HepG2 (cell line): Measurements from ENCODE around the gene CCDC116. TPM values are rescaled to one million over a fixed set of nuclear protein-coding genes. Genes with fewer than 3 reads are reported as not detected.

ENCODE experiments used
- AKAP8 ChIP-seq: sonication (generic); formaldehyde crosslinking; IDR thresholded peaks from 2 replicates; pipeline ENCODE4 v1.5.1; 2020; ENCODE audit warnings: mild to moderate bottlenecking, missing genetic modification reagents
- HNRNPK ChIP-seq: fragments of 200-400 bp; formaldehyde crosslinking; IDR thresholded peaks from 2 replicates; pipeline ENCODE4 v1.6.1; 2018; ENCODE audit warnings: low read length, low read depth, moderate library complexity, mild to moderate bottlenecking; ENCODE audit not compliant: poor library complexity, severe bottlenecking
- JUNB ChIP-seq: sonication (generic); formaldehyde crosslinking; IDR thresholded peaks from 2 replicates; pipeline ENCODE4 v1.8.0; 2022; ENCODE audit warnings: missing genetic modification reagents, mild to moderate bottlenecking, borderline replicate concordance
- MYPOP ChIP-seq: sonication (generic); formaldehyde crosslinking; IDR thresholded peaks from 2 replicates; pipeline ENCODE4 v1.8.1; 2023; ENCODE audit warnings: mild to moderate bottlenecking, moderate library complexity, missing genetic modification reagents
- NR2F6 ChIP-seq, 2 experiments: IDR thresholded peaks; 2 replicates each; pipeline ENCODE4 v1.6.1; 2016; ENCODE audit warnings: antibody characterized with exemption in 1 of 2, mild to moderate bottlenecking in 1 of 2
- PATZ1 ChIP-seq: sonication (generic); formaldehyde crosslinking; IDR thresholded peaks from 2 replicates; pipeline ENCODE4 v1.4.0; 2020; ENCODE audit warnings: missing genetic modification reagents
- SETDB1 ChIP-seq: sonication (generic); formaldehyde crosslinking; IDR thresholded peaks from 2 replicates; pipeline ENCODE4 v1.5.1; 2020; ENCODE audit warnings: missing genetic modification reagents, mild to moderate bottlenecking, borderline replicate concordance
- ZBTB25 ChIP-seq: IDR thresholded peaks from 2 replicates; pipeline ENCODE4 v1.6.1; 2018; ENCODE audit warnings: missing genetic modification reagents
- ZEB1 ChIP-seq: IDR thresholded peaks from 2 replicates; pipeline ENCODE4 v1.6.1; 2012; ENCODE audit warnings: mild to moderate bottlenecking, low read depth, inconsistent platforms; ENCODE audit not compliant: insufficient replicate concordance
- ZNF180 ChIP-seq: sonication (generic); formaldehyde crosslinking; IDR thresholded peaks from 2 replicates; pipeline ENCODE4 v1.4.0; 2020; ENCODE audit warnings: low read depth, missing genetic modification reagents, borderline replicate concordance
- ZNF709 ChIP-seq: sonication (generic); formaldehyde crosslinking; IDR thresholded peaks from 2 replicates; pipeline ENCODE4 v1.5.0; 2020; ENCODE audit warnings: mild to moderate bottlenecking, missing genetic modification reagents
- polyA plus RNA-seq, 8 experiments: library from polyadenylated mRNA; depleted of rRNA in 3 of 8; stranded (reverse) in 7 of 8; unstranded in 1 of 8; fragments of >200 nt; fragmentation: Illumina TruSeq in 4 of 8; extraction: Trizol in 4 of 8; gene quantifications; 2 replicates each; pipeline versions ENCODE4 v1.2.1 to v1.2.3, GENCODE V29; 2011 to 2016; ENCODE audit warnings: low read depth in 4 of 8, missing spikeins in 1 of 8, mixed read lengths in 1 of 8; ENCODE audit not compliant: insufficient read depth in 1 of 8
- total RNA-seq, 5 experiments: library from RNA; depleted of rRNA; stranded (reverse); fragments of >200 nt; fragmentation: Illumina TruSeq; extraction: Trizol; gene quantifications; 2 replicates each; pipeline ENCODE4 v1.2.3, GENCODE V29; 2016; ENCODE audit warnings: low read depth in 1 of 5
- TF ChIP-seq, protein P1 (sequence below): sonication (generic); formaldehyde crosslinking; IDR thresholded peaks from 2 replicates; pipeline ENCODE4 v1.9.0; 2021; ENCODE audit warnings: missing genetic modification reagents, borderline replicate concordance
- TF ChIP-seq, protein P2 (sequence below): sonication (generic); formaldehyde crosslinking; IDR thresholded peaks from 2 replicates; pipeline ENCODE4 v1.5.1; 2020; ENCODE audit warnings: mild to moderate bottlenecking, missing genetic modification reagents, borderline replicate concordance

CCDC116 gene
- total and polyA plus RNA-seq, 2 of the 13 experiments (the other 11 are each of a cell fraction or from before 2014, with no cell fraction given), result 0.15 to 0.33 TPM

DNA sequence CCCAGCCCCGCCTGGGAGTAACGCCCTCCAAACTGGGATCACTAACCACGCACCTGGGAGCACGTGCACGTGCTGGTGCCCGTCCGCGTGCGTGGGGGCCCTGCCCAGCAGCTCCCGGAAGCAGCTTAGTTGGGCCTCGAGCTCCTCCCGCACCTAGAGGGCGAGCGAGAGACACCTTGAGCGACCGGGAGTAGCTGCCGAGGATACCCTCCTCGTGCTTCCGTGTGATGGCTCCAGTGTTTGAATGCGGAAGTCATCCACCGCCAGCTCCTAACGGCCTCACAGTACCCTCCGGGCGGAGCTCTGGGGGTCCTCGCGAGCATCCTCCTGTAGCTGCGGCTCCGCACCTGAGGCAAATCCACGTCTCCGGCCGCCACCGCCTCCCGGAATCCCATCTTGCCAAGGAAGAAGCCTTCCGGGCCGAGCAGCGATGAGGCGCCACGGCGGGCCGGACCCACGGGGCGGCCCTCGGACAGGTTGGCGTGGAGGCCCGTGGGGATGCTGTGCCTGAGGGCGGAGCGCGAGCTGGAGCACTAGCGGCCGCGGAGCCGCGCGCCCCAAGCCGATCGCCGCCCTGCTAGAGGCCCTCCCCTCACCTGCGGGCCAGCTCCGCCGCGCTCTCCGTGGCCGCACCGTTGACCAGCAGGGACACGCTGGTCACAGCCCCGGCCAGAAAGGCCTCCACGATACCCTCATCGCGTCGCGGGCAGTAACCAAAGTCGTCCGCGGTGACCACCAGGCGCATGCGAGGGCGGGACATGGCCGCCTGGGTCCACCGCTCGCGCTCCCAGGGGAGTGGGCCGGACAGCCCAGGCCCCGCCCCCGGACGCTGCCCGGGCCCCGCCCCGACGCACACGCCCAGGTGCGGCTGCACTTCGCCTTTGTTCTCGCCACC lies 3.1 kb upstream of the CCDC116 start, which contains the start of gene YDJC (continued):
- TF ChIP-seq, protein P1, sequence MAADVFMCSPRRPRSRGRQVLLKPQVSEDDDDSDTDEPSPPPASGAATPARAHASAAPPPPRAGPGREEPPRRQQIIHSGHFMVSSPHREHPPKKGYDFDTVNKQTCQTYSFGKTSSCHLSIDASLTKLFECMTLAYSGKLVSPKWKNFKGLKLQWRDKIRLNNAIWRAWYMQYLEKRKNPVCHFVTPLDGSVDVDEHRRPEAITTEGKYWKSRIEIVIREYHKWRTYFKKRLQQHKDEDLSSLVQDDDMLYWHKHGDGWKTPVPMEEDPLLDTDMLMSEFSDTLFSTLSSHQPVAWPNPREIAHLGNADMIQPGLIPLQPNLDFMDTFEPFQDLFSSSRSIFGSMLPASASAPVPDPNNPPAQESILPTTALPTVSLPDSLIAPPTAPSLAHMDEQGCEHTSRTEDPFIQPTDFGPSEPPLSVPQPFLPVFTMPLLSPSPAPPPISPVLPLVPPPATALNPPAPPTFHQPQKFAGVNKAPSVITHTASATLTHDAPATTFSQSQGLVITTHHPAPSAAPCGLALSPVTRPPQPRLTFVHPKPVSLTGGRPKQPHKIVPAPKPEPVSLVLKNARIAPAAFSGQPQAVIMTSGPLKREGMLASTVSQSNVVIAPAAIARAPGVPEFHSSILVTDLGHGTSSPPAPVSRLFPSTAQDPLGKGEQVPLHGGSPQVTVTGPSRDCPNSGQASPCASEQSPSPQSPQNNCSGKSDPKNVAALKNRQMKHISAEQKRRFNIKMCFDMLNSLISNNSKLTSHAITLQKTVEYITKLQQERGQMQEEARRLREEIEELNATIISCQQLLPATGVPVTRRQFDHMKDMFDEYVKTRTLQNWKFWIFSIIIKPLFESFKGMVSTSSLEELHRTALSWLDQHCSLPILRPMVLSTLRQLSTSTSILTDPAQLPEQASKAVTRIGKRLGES (CRISPR knock-in tag), result peak; percentile 91
- TF ChIP-seq ZEB1 (peak; percentile 59), NR2F6 (IDR thresholded peaks at IDR 0.05) (no peak), NR2F6 (CRISPR knock-in tag; IDR thresholded peaks at IDR 0.05) (peak; percentile 71), HNRNPK (no peak), ZNF180 (CRISPR knock-in tag) (0 out of 2 replicates have a peak, but pooled peaks have one; percentile 53), JUNB (CRISPR knock-in tag) (peak; percentile 65; the same call in 1 of the 2 replicates), SETDB1 (CRISPR knock-in tag) (no peak), AKAP8 (CRISPR knock-in tag) (peak; percentile 82), ZBTB25 (CRISPR knock-in tag) (peak; percentile 77), PATZ1 (CRISPR knock-in tag) (peak; percentile 94), ZNF709 (0 out of 2 replicates have a peak, but pooled peaks have one; percentile 50), MYPOP (peak; percentile 45)
- TF ChIP-seq, protein P2, sequence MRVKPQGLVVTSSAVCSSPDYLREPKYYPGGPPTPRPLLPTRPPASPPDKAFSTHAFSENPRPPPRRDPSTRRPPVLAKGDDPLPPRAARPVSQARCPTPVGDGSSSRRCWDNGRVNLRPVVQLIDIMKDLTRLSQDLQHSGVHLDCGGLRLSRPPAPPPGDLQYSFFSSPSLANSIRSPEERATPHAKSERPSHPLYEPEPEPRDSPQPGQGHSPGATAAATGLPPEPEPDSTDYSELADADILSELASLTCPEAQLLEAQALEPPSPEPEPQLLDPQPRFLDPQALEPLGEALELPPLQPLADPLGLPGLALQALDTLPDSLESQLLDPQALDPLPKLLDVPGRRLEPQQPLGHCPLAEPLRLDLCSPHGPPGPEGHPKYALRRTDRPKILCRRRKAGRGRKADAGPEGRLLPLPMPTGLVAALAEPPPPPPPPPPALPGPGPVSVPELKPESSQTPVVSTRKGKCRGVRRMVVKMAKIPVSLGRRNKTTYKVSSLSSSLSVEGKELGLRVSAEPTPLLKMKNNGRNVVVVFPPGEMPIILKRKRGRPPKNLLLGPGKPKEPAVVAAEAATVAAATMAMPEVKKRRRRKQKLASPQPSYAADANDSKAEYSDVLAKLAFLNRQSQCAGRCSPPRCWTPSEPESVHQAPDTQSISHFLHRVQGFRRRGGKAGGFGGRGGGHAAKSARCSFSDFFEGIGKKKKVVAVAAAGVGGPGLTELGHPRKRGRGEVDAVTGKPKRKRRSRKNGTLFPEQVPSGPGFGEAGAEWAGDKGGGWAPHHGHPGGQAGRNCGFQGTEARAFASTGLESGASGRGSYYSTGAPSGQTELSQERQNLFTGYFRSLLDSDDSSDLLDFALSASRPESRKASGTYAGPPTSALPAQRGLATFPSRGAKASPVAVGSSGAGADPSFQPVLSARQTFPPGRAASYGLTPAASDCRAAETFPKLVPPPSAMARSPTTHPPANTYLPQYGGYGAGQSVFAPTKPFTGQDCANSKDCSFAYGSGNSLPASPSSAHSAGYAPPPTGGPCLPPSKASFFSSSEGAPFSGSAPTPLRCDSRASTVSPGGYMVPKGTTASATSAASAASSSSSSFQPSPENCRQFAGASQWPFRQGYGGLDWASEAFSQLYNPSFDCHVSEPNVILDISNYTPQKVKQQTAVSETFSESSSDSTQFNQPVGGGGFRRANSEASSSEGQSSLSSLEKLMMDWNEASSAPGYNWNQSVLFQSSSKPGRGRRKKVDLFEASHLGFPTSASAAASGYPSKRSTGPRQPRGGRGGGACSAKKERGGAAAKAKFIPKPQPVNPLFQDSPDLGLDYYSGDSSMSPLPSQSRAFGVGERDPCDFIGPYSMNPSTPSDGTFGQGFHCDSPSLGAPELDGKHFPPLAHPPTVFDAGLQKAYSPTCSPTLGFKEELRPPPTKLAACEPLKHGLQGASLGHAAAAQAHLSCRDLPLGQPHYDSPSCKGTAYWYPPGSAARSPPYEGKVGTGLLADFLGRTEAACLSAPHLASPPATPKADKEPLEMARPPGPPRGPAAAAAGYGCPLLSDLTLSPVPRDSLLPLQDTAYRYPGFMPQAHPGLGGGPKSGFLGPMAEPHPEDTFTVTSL (CRISPR knock-in tag), result peak; percentile 15; the same call in 1 of the 2 replicates
